GM19239 (cell line): ENCODE data around the gene IL27RA.

Experiments
- DNase-seq: peaks from one replicate; pipeline ENCODE4 v3.0.0; 2011; ENCODE audit warnings: low spot score; ENCODE audit not compliant: insufficient read length
- FAIRE-seq: peaks from 2 replicates; lab custom pipeline; 2011; peaks lifted over from hg19 to GRCh38; lab: Jason Lieb, UNC

IL27RA gene

GRCh38 chr19:14031719-14032480, at the start of gene IL27RA:
Gene IL27RA, plus strand, starts transcription at chr19:14031762. Its CDS starts 111 bp downstream, at chr19:14031873.
- peak; percentile 72 for FAIRE-seq
- DNase-seq = peak; percentile 73

DNA sequence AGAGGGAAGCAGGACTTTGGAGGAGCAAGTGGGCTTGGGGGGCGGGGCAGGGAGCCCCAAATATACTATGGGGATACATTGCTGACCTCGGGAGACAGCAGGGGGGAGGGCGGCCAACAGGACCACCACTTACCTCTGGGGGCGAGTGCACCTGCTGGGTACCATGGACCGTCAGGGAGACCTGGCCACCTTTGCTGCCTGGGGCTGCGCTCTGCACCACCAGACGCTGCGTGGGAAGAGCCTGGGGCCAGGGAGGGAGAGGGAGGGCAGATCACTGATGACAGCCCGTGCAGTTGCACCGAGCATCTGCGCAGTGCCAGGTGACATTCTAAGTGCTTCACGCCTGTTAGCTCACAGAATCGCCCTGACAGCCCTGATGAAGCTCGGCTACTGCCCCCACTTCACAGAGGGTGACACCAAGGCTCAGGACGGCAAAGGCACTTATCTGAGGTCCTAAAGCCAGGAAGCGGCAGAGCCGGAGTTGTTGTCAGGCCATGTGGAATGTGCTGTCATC, 49.5 kb upstream of the IL27RA start:
- no peak for DNase-seq

DNA sequence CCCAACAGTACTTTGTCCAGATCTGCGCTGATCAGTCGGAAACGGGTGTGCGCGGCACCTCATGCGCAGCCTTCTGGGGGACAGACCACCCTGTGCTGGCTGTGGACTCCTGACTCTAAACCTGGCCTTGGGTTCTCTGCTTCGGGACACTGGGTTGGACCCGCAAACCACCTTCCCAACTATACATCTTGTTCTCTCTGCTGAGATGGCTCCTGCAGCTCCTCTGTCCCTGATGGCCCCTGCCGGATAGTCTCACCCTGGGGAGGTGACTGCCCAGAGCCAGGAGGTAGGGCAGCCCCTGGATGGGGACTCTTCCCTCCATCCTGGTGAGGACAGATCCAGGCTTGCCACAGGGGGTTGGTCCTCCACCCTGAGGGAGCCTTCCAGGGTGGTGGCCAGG, 48.8 kb upstream of the IL27RA start:
- FAIRE-seq (no peak), DNase-seq (no peak)

More for the DNA sequence above, 49.5 kb upstream of the IL27RA start:
- FAIRE-seq = no peak

- no peak for FAIRE-seq
- DNase-seq = no peak
Measured at GRCh38 chr19:13983213-13983889, 48.2 kb upstream of the IL27RA start.

GRCh38 chr19:13984186-13984585, 47.4 kb upstream of the IL27RA start:
- DNase-seq = no peak

GRCh38 chr19:13984875-13985741, 46.5 kb upstream of the IL27RA start:
- DNase-seq (no peak), FAIRE-seq (peak; percentile 65)

More at GRCh38 chr19:13984186-13984585, 47.4 kb upstream of the IL27RA start:
- FAIRE-seq = no peak

GRCh38 chr19:13985771-13986347, 45.7 kb upstream of the IL27RA start:
- DNase-seq (no peak), FAIRE-seq (no peak)

DNA sequence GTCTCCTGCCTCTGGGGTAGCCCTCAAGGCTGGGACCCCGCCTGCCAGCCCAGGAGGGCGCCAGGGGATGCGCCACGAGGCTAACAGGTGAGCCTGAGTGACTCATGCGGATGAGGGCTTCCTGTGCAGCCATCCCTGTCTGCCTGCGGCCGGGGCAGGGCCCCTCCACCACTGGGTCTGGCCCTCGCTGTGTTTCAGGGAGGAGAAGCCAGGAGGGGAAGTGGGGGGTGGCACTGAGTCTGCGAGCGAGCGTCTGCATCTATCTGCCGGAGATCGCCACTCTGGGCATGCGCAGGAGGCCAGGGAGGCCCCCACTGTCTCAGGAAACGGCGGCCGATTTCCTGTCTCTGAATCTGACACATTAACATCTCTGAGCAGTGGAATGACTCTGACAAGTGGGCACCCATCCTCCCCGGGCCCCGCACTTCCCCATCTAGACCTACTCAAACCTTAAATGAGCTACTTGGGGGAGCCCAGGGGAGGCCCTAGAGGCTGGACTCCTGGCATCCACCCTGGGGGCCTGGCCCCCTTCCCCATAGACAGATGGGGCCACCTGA, 45.1 kb upstream of the IL27RA start:
- DNase-seq (peak; percentile 100), FAIRE-seq (peak; percentile 96)

DNA sequence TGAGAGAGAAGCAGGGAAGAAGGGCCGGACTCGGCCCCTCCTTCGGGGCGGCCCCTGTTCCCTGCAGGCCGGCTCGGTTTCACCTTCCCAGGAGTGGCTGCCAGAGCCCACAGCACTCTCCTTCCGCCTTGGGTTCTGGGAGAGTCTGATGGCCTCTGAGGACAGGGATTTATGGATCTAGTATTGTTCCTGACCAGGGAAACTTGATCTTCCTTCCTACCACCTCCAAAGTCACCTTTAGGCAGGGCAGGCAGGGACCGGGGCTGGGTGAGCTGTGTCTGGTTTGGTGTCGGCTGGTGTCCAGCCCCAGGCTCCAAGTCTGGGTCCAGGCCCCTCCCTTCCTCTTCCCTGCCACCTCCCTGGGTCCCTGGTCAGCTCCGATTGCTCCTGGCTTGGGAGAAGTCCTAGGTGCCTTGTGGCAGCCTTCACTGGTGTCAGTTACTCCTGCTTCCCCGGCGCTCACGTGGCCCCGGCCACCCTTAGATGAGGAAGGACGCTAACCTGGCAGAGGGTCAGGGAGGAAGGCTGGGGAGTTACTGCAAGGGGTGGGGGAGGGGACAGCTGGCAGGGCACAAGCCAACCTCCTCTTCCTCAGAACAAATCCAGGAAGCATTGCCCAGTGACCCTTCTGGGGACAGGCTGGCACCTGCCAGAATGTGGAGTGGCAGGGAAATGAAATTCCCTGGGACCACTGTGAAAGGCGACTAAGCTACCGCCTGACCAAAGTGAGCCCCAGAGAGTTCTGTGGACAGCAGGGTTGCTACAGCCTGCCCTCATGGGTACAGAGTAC, 44.3 kb upstream of the IL27RA start:
- DNase-seq (no peak), FAIRE-seq (peak; percentile 73)

DNA sequence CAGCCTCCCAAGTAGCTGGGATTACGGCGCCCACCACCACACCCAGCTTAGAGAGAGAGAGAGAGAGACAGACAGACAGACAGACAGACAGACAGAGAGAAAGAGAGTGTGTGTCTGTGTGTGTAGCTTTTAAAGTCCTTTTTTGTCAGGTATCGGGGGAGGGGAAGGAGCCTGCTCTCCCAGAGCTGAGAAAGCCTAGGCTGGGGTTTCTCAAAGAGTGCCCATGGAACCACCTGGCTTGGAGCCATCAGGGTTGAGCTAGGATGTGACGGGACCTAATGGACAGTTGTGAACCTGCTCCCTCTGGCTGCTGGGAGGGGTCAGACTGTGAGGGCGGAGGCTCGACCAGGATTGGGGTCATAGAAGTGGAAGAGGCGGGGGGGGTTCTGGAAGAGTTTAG, 42.1 kb upstream of the IL27RA start:
- no peak for FAIRE-seq
- DNase-seq = no peak

GRCh38 chr19:13990085-13990484, 41.5 kb upstream of the IL27RA start:
- FAIRE-seq = no peak

GRCh38 chr19:13992025-13992424, 39.5 kb upstream of the IL27RA start:
- DNase-seq = no peak
- no peak for FAIRE-seq

More at GRCh38 chr19:13990085-13990484, 41.5 kb upstream of the IL27RA start:
- no peak for DNase-seq

- FAIRE-seq = no peak
- no peak for DNase-seq
Measured at GRCh38 chr19:13993590-13994300, 37.8 kb upstream of the IL27RA start.

GRCh38 chr19:13995017-13995728, 36.4 kb upstream of the IL27RA start:
- DNase-seq (peak; percentile 5), FAIRE-seq (no peak)

DNA sequence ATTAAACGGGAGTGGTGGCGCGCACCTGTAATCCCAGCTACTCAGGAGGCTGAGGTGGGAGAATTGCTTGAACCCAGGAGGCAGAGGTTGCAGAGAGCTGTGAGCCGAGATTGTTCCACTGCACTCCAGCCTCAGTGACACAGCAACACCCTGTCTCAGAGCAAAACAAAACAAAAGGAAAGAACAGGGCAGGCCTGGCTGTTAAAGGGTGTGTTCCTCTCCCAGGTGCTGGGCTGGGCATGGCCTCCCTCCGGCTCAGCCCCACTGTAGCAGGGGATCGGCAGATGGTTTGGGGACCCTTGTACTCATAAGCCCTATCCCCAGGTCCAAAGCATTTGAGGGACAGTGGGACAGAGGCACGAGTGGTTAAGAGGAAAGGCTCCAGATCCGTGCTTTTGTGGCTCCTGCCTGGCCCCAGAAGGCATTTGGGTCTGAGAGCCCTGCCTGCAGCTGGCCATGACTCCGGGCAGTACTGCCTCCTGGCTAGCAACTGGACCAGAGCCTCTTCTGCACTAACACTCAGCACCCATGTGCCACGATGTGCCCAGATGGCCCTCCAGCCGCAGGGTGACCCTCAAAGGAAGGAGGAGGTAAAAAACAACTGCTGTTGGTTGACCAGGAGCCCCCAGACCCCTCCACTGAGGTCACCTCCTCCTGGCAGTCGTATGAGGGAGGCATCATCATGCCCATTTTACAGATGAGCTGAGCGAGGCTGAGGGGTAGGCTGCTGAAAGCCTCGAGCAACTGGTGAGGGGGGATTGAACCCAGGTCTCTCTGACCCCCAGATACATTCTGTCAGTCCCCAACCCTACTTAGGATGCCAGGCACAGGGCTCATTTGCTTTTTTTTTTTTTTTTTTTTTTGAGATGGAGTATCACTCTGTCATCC, 35.4 kb upstream of the IL27RA start:
- FAIRE-seq (no peak), DNase-seq (peak; percentile 3)

DNA sequence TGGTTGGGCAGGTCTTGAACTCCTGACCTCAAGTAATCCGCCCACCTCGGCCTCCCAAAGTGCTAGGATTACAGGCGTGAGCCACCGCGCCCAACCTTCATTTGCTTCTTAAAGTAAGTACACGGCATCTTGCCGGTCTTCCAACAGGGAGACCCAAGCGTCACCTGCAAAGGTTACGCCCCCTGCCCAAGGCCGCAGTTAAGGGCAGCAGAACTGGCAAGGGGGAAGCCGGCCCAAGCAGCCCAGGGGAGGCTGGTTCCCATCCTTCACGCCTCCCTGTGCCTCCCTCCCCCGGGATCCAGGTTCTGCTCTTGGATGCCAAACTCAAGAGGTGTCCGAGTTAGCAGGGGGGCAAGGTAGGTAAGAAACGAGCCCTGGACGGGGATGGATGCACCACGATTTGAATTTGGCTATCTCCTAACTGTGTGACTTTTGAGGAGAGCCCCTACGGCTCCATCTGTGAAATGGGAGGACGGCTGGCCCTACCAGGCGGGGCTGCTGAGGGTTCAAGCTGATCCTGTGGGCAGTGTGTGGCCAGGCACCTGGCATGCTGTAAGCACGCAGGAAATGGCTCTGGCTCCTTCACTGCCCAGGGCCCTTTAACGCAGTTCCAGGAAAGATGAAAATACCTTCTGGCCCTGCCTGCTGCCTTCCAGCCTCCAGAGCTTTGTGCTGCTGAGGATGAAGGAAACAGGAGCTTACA, 34.5 kb upstream of the IL27RA start:
- no peak for FAIRE-seq
- DNase-seq = no peak
